ENCODE data around the gene MORC2.

MORC2 gene

GRCh38 chr22:30884211-30885000, 84.2 kb downstream of the MORC2 start:
- peaks cover 0 to 3% (median 0%) of the 10 kb centered on the region in 5 donors for H3K36me3 ChIP-seq (ENCODE audit: control insufficient read depth in 5 of 5, insufficient read depth in 5 of 5, low read length in 5 of 5)
- H3K4me1 ChIP-seq (ENCODE audit: control insufficient read depth in 5 of 5, insufficient read depth in 5 of 5, low read length in 5 of 5) = no peaks in the 10 kb centered on the region
- H3K9me3 ChIP-seq (ENCODE audit: control insufficient read depth in 5 of 5, low read length in 5 of 5) = no peaks in the 10 kb centered on the region
- no peak overlapping the region for H3K9ac ChIP-seq (ENCODE audit: low read length in 5 of 5)
- no peak overlapping the region for H3K27ac ChIP-seq (ENCODE audit: low read depth, low read length)
- peaks cover 0 to 5% (median 0%) of the 10 kb centered on the region in 5 donors for H3K27me3 ChIP-seq (ENCODE audit: control insufficient read depth in 5 of 5, insufficient read depth in 4 of 5, low read length in 5 of 5)
- no peak overlapping the region for H3K4me3 ChIP-seq (ENCODE audit: low read depth in 1 of 5, low read length in 5 of 5)

GRCh38 chr22:30883586-30884145, 84.9 kb downstream of the MORC2 start:
- Histone ChIP-seq H3K4me1 (ENCODE audit: control insufficient read depth in 5 of 5, insufficient read depth in 5 of 5, low read length in 5 of 5) (no peaks in the 10 kb centered on the region), H3K4me3 (ENCODE audit: low read depth in 1 of 5, low read length in 5 of 5) (no peak overlapping the region), H3K27ac (ENCODE audit: low read depth, low read length) (no peak overlapping the region)

GRCh38 chr22:30882974-30883533, 85.5 kb downstream of the MORC2 start:
- no peak overlapping the region for H3K27ac ChIP-seq (ENCODE audit: low read depth, low read length)
- no peak overlapping the region for H3K4me3 ChIP-seq (ENCODE audit: low read depth in 1 of 5, low read length in 5 of 5)
- no peaks in the 10 kb centered on the region for H3K4me1 ChIP-seq (ENCODE audit: control insufficient read depth in 5 of 5, insufficient read depth in 5 of 5, low read length in 5 of 5)
- no peaks in the 10 kb centered on the region for H3K9me3 ChIP-seq (ENCODE audit: control insufficient read depth in 5 of 5, low read length in 5 of 5)
- peaks cover 0 to 5% (median 0%) of the 10 kb centered on the region in 5 donors for H3K27me3 ChIP-seq (ENCODE audit: control insufficient read depth in 5 of 5, insufficient read depth in 4 of 5, low read length in 5 of 5)
- H3K36me3 ChIP-seq (ENCODE audit: control insufficient read depth in 5 of 5, insufficient read depth in 5 of 5, low read length in 5 of 5) = no peaks in the 10 kb centered on the region
- no peak overlapping the region for H3K9ac ChIP-seq (ENCODE audit: low read length in 5 of 5)

More at GRCh38 chr22:30883586-30884145, 84.9 kb downstream of the MORC2 start:
- H3K9ac ChIP-seq (ENCODE audit: low read length in 5 of 5) = no peak overlapping the region
- H3K27me3 ChIP-seq (ENCODE audit: control insufficient read depth in 5 of 5, insufficient read depth in 4 of 5, low read length in 5 of 5) = peaks cover 0 to 5% (median 0%) of the 10 kb centered on the region in 5 donors
- H3K9me3 ChIP-seq (ENCODE audit: control insufficient read depth in 5 of 5, low read length in 5 of 5) = no peaks in the 10 kb centered on the region
- no peaks in the 10 kb centered on the region for H3K36me3 ChIP-seq (ENCODE audit: control insufficient read depth in 5 of 5, insufficient read depth in 5 of 5, low read length in 5 of 5)

GRCh38 chr22:30882184-30882717, 86.3 kb downstream of the MORC2 start:
- H3K27me3 ChIP-seq (ENCODE audit: control insufficient read depth in 5 of 5, insufficient read depth in 4 of 5, low read length in 5 of 5) = peaks cover 0 to 5% (median 0%) of the 10 kb centered on the region in 5 donors

GRCh38 chr22:30881361-30882183, 87.0 kb downstream of the MORC2 start:
- peaks cover 0 to 4% (median 0%) of the 10 kb centered on the region in 5 donors for H3K4me1 ChIP-seq (ENCODE audit: control insufficient read depth in 5 of 5, insufficient read depth in 5 of 5, low read length in 5 of 5)
- no peaks in the 10 kb centered on the region for H3K9me3 ChIP-seq (ENCODE audit: control insufficient read depth in 5 of 5, low read length in 5 of 5)
- no peak overlapping the region for H3K9ac ChIP-seq (ENCODE audit: low read length in 5 of 5)
- H3K4me3 ChIP-seq (ENCODE audit: low read depth in 1 of 5, low read length in 5 of 5) = no peak overlapping the region
- H3K36me3 ChIP-seq (ENCODE audit: control insufficient read depth in 5 of 5, insufficient read depth in 5 of 5, low read length in 5 of 5) = no peaks in the 10 kb centered on the region
- H3K27ac ChIP-seq (ENCODE audit: low read depth, low read length) = no peak overlapping the region
- peaks cover 0 to 5% (median 0%) of the 10 kb centered on the region in 5 donors for H3K27me3 ChIP-seq (ENCODE audit: control insufficient read depth in 5 of 5, insufficient read depth in 4 of 5, low read length in 5 of 5)

More at GRCh38 chr22:30882184-30882717, 86.3 kb downstream of the MORC2 start:
- no peak overlapping the region for H3K27ac ChIP-seq (ENCODE audit: low read depth, low read length)
- no peaks in the 10 kb centered on the region for H3K36me3 ChIP-seq (ENCODE audit: control insufficient read depth in 5 of 5, insufficient read depth in 5 of 5, low read length in 5 of 5)
- no peaks in the 10 kb centered on the region for H3K9me3 ChIP-seq (ENCODE audit: control insufficient read depth in 5 of 5, low read length in 5 of 5)
- peaks cover 0 to 1% (median 0%) of the 10 kb centered on the region in 5 donors for H3K4me1 ChIP-seq (ENCODE audit: control insufficient read depth in 5 of 5, insufficient read depth in 5 of 5, low read length in 5 of 5)
- no peak overlapping the region for H3K4me3 ChIP-seq (ENCODE audit: low read depth in 1 of 5, low read length in 5 of 5)
- no peak overlapping the region for H3K9ac ChIP-seq (ENCODE audit: low read length in 5 of 5)

GRCh38 chr22:30880847-30881246, 87.7 kb downstream of the MORC2 start:
- Histone ChIP-seq H3K36me3 (ENCODE audit: control insufficient read depth in 5 of 5, insufficient read depth in 5 of 5, low read length in 5 of 5) (no peaks in the 10 kb centered on the region), H3K4me1 (ENCODE audit: control insufficient read depth in 5 of 5, insufficient read depth in 5 of 5, low read length in 5 of 5) (peaks cover 0 to 4% (median 0%) of the 10 kb centered on the region in 5 donors), H3K27ac (ENCODE audit: low read depth, low read length) (no peak overlapping the region), H3K4me3 (ENCODE audit: low read depth in 1 of 5, low read length in 5 of 5) (no peak overlapping the region), H3K27me3 (ENCODE audit: control insufficient read depth in 5 of 5, insufficient read depth in 4 of 5, low read length in 5 of 5) (peaks cover 0 to 5% (median 0%) of the 10 kb centered on the region in 5 donors), H3K9ac (ENCODE audit: low read length in 5 of 5) (no peak overlapping the region), H3K9me3 (ENCODE audit: control insufficient read depth in 5 of 5, low read length in 5 of 5) (no peaks in the 10 kb centered on the region)

- peaks cover 0 to 5% (median 0%) of the 10 kb centered on the region in 5 donors for H3K27me3 ChIP-seq (ENCODE audit: control insufficient read depth in 5 of 5, insufficient read depth in 4 of 5, low read length in 5 of 5)
- H3K36me3 ChIP-seq (ENCODE audit: control insufficient read depth in 5 of 5, insufficient read depth in 5 of 5, low read length in 5 of 5) = no peaks in the 10 kb centered on the region
- H3K4me1 ChIP-seq (ENCODE audit: control insufficient read depth in 5 of 5, insufficient read depth in 5 of 5, low read length in 5 of 5) = peaks cover 0 to 4% (median 0%) of the 10 kb centered on the region in 5 donors
- H3K4me3 ChIP-seq (ENCODE audit: low read depth in 1 of 5, low read length in 5 of 5) = no peak overlapping the region
- H3K9me3 ChIP-seq (ENCODE audit: control insufficient read depth in 5 of 5, low read length in 5 of 5) = no peaks in the 10 kb centered on the region
- no peak overlapping the region for H3K27ac ChIP-seq (ENCODE audit: low read depth, low read length)
- H3K9ac ChIP-seq (ENCODE audit: low read length in 5 of 5) = no peak overlapping the region
Measured at GRCh38 chr22:30880181-30880601, 88.4 kb downstream of the MORC2 start.

GRCh38 chr22:30879415-30879797, 89.2 kb downstream of the MORC2 start:
- no peak overlapping the region for H3K27ac ChIP-seq (ENCODE audit: low read depth, low read length)
- no peak overlapping the region for H3K4me3 ChIP-seq (ENCODE audit: low read depth in 1 of 5, low read length in 5 of 5)
- H3K9me3 ChIP-seq (ENCODE audit: control insufficient read depth in 5 of 5, low read length in 5 of 5) = no peaks in the 10 kb centered on the region
- H3K36me3 ChIP-seq (ENCODE audit: control insufficient read depth in 5 of 5, insufficient read depth in 5 of 5, low read length in 5 of 5) = no peaks in the 10 kb centered on the region
- peaks cover 0 to 5% (median 0%) of the 10 kb centered on the region in 5 donors for H3K27me3 ChIP-seq (ENCODE audit: control insufficient read depth in 5 of 5, insufficient read depth in 4 of 5, low read length in 5 of 5)
- no peak overlapping the region for H3K9ac ChIP-seq (ENCODE audit: low read length in 5 of 5)
- H3K4me1 ChIP-seq (ENCODE audit: control insufficient read depth in 5 of 5, insufficient read depth in 5 of 5, low read length in 5 of 5) = peaks cover 0 to 4% (median 0%) of the 10 kb centered on the region in 5 donors

- Histone ChIP-seq H3K27ac (ENCODE audit: low read depth, low read length) (no peak overlapping the region), H3K4me3 (ENCODE audit: low read depth in 1 of 5, low read length in 5 of 5) (no peak overlapping the region), H3K9me3 (ENCODE audit: control insufficient read depth in 5 of 5, low read length in 5 of 5) (no peaks in the 10 kb centered on the region), H3K27me3 (ENCODE audit: control insufficient read depth in 5 of 5, insufficient read depth in 4 of 5, low read length in 5 of 5) (peaks cover 0 to 5% (median 0%) of the 10 kb centered on the region in 5 donors), H3K4me1 (ENCODE audit: control insufficient read depth in 5 of 5, insufficient read depth in 5 of 5, low read length in 5 of 5) (peaks cover 0 to 4% (median 0%) of the 10 kb centered on the region in 5 donors), H3K36me3 (ENCODE audit: control insufficient read depth in 5 of 5, insufficient read depth in 5 of 5, low read length in 5 of 5) (no peaks in the 10 kb centered on the region), H3K9ac (ENCODE audit: low read length in 5 of 5) (peak overlapping the region in 1 of 5 donors; percentile 13)
Measured at GRCh38 chr22:30878516-30879414, 89.8 kb downstream of the MORC2 start.
